ENCODE measurements around the gene PLCB2.

The PLCB2 gene

DNA sequence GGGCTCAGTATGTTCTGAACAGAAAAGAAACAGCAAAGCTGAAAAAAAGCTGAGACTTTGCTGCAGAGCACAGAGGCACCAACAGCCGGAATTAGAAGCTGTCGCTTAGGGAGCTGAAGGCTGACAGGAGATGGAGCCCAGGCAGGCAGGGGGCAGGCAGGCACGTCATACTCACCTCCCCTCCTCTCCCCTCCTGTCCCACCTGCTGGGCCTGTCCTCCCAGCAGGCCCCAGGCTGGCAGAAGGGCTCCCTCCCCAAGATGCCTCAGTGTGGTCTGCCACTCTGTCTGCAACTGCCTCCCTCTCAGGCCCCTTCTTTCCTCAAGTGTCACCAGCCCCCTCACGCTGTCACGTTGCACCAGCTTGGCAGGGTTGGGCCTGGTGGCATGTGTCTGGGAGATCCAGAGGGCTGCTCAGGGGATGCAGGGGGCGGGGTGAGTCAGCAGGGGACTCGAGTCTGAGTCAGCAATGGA, 21.6 kb downstream of the PLCB2 start:
- no peak for DNase-seq (ENCODE audit: low read depth)

DNA sequence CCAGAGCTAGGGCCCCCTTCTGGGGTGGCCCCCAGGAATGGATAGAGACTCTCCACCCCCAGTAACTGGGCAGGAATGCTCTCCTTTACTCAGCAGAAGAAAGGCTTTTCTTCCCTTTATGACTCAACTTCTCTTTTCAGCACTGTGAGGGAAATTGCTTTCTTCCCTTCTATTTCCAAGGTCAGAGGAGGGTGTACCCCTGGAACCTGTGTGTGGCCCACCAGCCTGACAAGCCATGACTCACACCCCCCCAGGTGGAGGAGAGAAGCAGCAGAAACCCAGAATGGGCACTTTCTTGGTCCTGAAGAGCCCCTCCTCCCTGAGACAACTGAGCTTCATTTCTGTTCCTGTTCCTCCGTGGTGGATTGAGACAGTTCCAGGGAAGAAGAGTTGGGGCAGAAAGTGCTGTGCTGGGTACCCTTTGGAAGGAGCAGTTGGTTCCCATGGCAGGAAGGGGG, 22.2 kb downstream of the PLCB2 start:
- DNase-seq (ENCODE audit: low read depth), result no peak

DNA sequence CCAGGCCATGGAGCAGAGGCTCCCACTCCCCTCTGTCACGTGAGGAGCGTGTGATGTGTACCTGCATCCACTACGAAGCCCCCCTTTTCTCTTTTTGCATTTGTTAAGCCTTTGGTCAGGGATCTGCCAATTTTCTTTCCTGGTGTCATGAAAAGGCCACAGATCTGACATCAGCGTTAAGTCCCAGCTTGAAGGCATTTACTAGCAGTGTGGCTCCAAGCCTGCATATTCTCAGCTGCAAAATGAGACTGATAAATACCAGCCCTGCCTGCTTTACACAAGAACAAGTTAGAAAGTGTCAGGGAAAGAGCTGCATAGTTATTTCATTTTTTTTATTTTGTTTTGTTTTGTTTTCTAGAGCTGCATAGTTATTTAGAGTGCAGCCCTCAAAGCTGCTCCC, 22.6 kb downstream of the PLCB2 start:
- DNase-seq (ENCODE audit: low read depth), result no peak

DNA sequence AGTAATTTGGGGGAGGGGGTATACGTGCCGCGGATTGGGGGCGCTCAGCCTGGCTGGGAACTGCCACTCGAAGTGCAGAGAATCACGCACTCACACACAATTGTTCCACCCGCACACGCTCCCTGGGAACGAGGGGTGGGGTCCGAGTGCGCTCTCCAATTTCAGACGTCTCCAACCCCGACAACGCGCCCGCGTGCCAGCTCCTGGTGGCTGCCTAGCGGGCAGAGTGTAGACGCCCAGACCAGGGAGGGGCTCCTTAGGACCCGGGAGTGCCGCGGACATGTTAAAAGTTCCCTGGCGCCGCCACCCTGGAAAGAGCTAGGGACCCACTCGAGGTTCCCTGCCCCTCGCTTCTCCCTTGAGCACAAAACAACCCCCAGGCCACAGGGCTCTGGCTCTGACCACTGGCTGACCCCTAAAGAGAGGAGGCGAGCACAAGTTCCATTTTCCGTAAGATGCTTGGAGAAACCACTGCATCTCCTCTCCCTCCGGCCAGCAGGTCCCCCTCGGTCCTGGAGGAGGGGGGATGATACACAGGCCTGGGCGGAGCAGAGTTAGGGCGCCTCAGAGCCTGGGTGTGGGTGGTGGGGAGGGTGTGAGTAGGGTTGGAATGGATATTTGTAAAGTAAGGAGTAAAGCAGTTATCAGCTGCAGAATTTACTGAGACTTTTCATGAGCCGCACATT, 24.0 kb downstream of the PLCB2 start:
- DNase-seq (ENCODE audit: low read depth), result no peak

DNA sequence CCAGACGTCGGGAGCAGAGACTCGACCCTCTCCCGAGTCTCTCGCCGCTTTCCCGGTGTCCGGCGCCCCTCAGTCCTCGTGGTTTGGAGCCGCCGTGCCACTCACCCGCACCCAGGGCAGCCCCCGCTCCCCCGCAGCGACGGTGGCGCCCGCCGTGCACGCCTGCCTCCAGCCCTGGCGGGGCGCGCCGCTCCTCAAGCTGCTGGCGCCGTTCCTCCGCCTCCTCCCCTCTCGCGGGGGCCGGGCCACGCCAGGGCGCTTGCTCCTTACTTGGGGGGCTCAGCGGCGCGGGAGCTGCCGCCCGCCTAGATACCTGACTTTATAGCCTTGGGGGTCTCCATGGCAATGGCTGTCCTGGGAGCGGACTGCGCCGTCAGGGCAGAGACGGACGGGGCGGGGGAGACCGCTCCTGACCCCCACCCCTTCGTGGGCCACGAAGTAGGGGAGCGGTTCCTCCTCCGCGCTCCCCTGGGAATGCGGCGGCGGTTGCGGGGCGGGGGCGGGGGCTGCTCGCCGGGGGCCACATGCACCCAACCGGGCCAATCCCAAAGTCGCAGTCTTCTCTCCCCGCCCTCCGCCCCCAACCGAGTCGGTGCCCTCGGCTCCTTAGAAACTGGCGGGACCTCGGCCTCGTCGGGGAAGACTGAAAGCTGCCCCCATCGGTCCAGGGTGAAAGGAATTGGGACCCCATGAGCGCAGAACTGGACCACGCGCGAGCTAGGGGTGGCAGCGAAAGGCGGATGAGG, 24.7 kb downstream of the PLCB2 start, which contains the start of gene ANKRD63:
TSS of gene ANKRD63 (minus strand) at position 196 of the 746 bp plus-strand sequence. CDS start 478 bp downstream, outside the sequence.
- DNase-seq (ENCODE audit: low read depth), result peak; percentile 19

DNA sequence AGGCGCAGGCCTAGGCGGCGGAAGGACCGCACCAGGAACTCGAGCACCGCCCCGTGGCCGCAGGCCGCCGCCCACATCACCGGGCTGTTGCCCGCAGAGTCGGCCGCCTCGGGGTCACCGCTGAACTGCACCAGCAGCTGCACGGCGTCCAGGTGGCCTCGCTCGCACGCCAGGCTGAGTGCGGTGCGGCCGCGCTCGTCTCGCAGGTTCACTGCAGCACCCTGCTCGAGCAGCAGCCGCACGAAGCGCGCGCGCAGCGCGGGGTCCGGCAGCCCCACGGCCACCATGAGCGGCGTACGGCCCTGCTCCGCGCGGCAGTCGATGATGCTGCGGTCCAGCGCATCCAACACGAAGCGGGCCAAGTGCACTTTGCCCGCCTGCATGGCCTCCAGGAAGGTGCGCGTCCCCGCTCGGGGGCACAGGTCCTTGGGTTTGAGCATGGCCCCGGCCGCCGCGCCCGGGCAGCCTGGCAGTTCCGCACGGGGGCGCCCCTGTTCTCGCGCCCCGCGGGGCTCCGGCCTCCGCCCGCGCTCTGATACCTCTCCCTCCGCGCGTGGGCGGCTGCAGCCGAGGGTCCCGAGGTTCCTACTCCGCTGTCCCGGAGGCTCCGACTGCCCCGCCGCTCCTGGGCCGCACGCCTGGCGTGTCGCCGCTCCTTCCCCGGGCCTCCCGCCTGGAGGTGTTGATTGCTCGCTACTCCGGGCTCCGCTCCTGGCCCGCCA, 25.4 kb downstream of the PLCB2 start:
- peak; percentile 16 for DNase-seq (ENCODE audit: low read depth)

DNA sequence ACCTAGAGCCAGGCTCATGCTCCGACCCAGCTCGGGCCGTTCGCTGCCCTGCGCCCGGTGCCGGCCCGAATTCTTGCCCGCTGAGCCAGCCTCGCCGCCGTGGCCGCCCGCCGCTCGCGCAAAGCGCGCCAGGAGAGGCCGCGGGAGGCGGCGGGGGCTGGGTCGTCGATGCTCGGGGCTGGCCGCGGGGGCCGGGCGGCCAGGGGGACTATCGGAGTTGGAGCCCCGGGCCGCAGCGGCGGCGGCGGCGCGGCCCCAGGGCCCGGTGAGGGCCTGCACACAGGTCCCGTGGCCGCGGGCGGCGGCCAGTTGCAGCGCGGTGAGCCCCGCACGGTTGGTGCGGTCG, 26.0 kb downstream of the PLCB2 start:
- DNase-seq (ENCODE audit: low read depth), result no peak

DNA sequence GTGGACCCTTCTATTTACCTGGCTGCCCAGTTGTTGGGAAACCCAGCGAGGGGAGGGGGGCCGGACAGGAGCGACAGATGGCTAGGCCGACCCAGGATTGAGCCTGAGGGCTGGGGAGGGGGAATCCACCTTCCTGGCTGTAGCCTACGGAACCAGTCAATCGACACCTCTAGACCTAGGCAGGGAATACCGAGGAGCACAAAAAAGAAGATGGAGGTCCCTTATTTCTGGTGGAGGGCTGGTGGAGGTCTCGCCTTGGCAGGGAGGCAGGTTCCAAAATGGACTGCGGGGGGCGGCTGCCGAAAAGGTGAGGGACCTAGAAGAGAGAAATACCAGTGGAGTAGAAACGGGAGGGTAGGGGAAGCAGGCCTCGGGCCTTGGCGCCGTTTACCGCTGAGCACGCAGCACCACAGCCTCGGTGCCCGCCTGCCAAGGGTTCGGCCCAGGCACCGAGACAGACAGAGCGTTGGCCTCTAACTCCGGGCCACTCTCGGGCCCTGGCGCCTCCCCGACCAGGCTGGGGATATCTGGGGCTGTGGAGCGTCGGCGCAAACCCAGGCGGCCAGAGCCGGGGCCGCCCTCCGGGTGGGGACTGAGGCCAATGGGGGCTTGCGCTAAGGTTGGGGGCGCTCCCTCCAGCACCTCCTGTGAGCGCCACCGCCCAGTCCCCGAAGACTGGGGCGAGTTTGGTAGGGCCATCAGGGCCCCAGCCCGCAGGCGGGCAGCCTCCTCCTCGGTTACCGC, 26.5 kb downstream of the PLCB2 start:
- no peak for DNase-seq (ENCODE audit: low read depth)

DNA sequence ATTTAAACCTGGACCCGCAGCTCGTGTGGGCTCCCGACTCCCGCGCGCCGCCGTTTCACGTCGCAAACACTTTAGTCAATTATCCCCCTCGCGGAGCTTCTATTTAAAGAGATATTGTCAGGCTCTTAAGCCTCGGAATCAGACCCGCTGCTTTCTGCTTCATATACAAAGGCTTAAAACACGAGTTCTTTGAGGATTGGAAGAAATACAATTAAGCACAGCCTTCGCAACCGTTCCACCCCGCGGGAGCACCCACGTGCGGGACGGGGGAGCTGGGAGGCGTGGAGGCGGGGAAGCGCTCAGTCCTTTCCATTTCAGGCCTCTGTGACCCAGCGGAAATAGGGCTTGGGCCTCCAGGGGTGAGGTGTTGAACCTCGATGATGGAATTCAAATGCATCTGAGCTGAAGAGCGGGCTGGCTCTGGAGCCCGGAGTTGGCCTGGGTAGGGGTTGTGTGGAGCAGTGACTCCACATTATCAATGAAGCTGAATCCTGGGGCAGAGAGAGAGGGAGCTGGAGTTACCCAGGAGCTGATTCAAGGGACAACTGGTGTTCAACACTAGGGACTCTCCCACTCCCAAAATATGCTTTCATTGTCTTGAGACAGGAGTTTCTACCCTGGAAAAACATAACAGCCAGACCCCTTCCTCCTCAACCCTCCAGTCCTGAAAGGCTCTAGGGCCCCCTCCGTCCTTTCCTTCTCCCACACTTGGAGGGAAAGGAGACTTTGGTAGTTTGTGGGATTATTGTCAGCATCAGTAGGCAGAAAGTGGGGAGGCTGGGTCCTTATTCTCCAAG, 27.3 kb downstream of the PLCB2 start:
- no peak for DNase-seq (ENCODE audit: low read depth)

DNA sequence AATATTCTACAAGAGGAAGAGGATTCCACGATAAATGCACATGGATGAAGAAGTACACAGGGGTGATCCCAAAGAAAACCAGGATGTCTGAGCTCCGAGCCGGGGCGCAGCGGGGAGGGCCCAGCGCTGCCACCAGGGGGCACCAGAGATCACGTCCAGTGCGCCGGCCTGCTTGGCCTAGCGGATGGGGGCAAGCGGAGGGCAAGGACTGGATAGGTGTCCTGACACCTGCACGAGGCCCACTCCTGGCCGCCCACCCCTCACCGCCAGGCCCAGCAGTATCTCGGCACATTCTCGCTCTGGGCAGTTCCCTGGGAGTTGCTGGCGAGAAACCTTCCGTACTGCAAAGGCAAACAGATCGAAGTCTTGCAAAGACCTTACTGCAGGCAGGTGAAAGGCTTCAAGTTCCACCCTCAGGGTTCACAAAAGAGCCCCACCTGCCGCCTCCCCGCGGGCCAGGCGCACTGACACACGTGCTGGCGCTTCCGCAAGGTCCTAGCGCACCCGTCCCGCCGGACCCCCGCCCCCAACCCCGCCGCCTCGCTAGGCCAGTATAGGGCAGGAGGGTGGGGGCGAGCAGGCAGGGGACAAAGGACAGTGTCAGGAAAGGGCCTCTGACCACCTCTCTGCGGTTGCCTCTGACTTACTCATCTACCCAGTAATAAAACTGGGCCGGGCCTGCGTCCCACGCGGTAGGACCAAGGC, 28.1 kb downstream of the PLCB2 start:
- DNase-seq (ENCODE audit: low read depth), result peak; percentile 51

DNA sequence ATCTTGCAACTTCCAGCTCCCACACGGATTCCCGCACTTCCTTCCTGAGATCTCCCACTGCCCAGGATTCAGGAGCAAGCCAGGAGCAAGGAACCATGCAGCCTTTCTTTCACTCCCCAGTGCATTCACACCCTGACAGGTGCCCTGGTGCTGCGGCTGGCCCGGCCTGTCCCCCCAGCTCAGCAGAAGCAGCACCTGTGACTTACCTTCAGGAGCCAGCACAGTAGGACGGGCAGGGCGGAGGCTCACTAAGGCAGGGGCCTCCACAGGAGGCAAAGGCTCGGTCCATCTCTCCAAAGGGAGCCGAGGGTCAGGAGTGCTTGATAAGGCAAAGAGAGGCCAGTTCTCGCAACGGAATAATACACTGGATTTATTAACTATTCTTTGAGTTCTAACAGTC, 29.7 kb downstream of the PLCB2 start:
- DNase-seq (ENCODE audit: low read depth), result no peak

DNA sequence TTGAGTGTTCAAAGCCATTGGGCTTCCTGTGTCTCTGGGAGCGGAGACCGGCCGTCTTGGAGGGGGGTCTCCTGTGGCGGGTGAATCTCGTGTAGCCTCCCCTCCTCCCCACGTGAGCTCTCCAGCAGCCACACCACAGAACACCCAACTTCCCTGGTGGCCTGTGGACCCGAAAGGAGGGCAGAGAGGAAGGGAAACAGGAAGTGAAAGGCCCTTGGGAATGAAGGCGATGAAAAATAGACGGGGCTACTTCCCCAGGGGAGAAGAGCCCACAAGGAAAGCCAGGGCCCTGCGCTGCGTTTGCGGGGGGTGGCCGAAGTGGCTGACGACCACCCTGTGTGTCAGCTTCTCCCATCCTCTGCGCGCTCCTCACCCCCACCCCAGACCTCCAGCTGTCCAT, 30.3 kb downstream of the PLCB2 start:
- DNase-seq (ENCODE audit: low read depth), result no peak

DNA sequence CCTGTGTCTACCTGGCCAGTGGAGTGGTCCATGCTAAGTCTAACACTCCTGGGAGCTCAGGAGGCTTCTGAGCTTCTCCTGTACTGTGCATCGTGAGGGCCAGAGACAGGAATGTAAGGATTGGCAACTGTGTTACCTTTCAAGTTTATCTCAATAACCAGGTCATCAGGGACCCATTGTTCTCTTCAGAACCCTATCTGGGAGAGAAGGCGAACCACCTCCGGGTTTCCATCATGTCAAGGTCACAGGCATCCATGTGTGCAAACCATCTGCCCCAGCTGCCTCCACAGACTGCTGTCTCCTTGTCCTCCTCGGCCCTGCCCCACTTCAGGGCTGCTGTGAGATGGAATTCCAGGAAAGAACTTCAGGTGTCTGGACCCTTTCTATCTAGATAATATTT, 30.8 kb downstream of the PLCB2 start:
- no peak for DNase-seq (ENCODE audit: low read depth)

DNA sequence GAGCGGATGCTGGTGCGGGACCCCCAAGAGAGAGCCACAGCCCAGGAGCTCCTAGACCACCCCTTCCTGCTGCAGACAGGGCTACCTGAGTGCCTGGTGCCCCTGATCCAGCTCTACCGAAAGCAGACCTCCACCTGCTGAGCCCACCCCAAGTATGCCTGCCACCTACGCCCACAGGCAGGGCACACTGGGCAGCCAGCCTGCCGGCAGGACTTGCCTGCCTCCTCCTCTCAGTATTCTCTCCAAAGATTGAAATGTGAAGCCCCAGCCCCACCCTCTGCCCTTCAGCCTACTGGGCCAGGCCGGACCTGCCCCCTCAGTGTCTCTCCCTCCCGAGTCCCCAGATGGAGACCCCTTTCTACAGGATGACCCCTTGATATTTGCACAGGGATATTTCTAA, 31.8 kb downstream of the PLCB2 start:
- no peak for DNase-seq (ENCODE audit: low read depth)

DNA sequence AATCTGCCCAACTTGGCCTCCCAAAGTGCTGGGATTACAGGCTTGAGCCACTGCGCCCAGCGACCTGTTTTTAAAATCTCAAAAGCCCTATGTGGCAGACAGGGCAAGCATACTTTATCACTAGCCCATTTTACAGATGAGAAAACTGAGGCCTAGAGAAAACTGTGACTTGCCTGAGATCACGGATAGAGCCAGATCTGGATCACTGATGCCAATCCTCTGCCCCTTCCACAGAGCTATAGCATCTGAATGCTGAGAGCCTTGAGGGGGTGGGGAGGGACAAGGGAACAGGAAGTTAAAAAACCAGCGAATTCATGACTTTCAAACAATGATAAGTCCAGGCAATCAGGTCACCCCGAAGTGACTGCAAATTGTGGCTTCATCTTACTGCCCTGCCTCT, 32.2 kb downstream of the PLCB2 start:
- no peak for DNase-seq (ENCODE audit: low read depth)

DNA sequence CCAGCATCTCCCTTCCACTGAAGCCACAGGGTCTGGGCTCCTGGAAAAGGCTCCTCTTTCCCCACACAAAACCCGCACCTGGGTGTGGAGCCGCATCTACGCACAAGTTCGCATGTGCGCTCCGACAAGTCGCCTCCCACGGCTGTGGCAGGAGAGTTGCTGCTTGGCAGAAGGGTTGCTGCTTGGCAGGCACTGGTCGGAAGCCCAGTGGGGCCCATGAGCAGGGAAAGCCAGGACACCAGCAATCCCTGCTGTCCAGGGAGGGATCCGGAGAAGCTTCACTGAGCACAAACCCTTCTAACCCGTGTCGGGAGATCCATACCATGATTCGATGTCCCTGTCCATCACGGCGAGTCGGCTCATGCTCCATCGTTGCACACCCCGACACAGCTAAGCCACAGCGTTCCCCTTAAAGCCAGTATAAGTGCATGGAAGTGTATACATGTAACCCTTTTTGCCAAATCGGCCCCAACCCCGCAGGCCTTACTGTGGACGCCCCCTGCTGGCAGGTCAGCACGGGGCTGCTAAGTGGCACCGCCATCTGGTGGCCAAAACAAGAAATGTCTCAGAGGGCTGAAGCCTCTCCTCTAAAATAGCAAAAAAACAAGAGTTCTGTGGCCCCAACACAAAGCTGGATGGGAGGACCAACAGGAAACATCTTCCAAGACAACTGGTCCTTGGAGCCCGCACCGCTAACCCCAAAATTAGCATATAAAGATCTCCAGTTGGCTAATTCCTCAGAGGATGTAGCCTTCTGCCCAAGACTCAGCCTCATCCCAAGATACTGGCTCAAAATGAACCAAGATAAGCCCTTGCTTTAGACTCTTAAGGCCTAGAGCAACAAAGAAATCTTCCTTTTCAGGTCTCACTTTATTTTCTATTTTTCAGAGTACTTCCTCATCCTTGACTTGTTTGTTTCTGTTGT, 33.1 kb downstream of the PLCB2 start:
- peak; percentile 75 for DNase-seq (ENCODE audit: low read depth)

DNA sequence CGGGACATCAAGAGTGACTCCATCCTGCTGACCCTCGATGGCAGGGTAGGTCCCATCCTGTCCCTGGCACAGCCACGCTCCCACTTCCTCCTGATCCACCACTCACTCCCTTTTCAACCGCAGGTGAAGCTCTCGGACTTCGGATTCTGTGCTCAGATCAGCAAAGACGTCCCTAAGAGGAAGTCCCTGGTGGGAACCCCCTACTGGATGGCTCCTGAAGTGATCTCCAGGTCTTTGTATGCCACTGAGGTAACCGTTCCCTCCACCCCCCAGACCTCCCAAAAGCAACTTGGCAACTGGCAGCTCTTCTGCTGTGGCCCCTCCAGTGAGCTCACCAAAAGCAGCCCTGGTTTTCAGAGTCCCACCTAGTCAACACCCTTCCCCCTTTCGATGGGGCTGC, 34.3 kb downstream of the PLCB2 start:
- DNase-seq (ENCODE audit: low read depth), result no peak

DNA sequence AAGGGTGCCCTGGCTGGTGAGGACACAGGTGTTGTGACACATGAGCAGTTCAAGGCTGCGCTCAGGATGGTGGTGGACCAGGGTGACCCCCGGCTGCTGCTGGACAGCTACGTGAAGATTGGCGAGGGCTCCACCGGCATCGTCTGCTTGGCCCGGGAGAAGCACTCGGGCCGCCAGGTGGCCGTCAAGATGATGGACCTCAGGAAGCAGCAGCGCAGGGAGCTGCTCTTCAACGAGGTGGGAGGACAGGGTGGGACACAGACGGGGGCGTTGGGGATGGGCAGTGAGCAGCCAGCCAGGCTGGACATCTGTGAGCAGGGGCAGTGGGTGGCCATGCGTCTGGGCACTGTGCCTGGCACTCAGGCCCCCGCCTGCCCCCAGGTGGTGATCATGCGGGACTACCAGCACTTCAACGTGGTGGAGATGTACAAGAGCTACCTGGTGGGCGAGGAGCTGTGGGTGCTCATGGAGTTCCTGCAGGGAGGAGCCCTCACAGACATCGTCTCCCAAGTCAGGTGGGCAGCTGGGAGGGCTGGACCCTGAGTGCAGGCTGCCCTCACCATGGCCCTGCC, 35.2 kb downstream of the PLCB2 start:
- no peak for DNase-seq (ENCODE audit: low read depth)

Data from stimulated activated CD4-positive, alpha-beta T cell treated with anti-CD3 and anti-CD28 coated beads, Interleukin-2, amount 100 ng/mL, for 4 hours (primary cell).